Stimulated activated CD8-positive, alpha-beta memory T cell treated with anti-CD3 and anti-CD28 coated beads, Interleukin-7, amount 100 ng/mL, for 4 hours (primary cell): ENCODE data around the gene CD46.

Source experiments
- DNase-seq, 2 donors: peaks; one replicate each; pipeline ENCODE4 v3.0.0-alpha.2; 2020; ENCODE audit warnings: low read depth in 2 of 2

The CD46 gene

DNA sequence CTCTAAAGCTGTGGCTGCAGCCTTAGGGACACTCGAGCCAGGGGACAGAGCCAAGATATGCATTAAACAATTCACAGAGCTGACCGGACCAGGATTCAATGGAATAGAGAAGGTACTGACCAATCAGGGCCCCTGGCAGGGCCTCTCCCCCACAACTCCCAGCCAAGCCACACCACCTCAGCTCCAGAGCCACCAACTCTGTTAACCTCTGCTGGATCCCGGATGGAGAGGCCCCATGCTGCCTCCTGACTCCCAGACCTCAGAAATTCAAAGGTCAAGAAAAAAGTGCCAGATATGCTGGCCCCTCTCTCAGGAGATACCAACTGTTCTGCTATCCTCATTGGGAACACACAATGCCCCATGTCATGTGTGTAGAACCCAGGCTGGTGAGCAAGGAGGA is 62.1 kb downstream of the CD46 start:
- DNase-seq: no peak

DNA sequence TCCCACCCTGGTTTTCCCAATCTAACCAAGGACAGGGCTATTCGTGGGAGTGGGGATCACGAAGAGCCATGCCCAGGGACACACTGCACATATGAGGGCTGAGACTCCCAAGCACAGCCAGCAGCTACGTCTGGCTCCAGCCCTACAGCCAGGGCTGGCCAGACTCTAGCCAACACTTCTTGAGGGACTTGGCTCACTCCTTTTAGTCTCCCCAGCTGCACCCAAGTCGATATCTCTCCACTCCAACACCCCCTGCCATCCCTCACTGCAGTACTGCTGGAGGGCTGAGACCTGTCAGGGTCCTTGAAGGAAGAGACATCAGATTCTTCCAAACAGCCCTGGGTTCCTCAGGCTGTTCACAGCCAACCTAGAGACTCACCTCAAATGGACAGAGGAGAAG is 62.6 kb downstream of the CD46 start:
- no peak for DNase-seq

DNA sequence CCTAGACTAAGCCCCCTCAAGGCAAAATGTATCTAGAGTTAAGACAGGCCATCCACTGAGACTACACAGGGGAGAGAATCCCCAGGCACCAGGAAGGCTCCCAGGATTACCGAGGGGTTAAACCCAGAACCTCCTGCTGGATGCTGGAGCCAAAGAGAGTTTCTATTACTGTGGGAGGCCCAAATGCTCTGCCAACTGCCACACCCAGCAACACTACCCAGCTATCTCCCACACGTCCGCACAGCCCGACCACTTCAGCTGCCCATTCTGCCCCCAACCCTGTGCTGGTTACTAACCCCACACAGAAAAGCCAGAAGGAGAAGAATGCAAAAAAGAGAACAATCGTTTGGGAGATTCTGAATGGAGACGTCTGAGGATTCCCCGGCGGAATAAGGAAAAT is 63.6 kb downstream of the CD46 start:
- no peak for DNase-seq

DNA sequence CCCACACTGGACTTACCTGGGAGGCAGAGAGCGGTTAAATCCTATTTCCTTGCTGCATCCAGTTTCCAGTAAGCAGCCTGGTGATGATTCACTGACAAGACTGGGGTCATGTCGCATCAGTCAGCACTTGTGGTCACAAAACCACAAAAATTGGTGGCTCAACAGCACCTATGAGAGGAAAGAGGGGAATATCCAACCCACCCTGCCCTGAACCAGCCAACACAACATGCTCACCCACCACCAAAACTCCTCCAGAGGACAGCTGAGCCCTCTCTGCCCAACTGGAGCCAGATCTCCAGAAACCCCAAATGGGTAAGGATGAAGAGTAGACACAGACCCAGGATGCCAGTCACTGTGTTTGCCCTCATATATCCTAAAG is 64.0 kb downstream of the CD46 start:
- DNase-seq: peak in 1 of 2 donors; percentile 12

DNA sequence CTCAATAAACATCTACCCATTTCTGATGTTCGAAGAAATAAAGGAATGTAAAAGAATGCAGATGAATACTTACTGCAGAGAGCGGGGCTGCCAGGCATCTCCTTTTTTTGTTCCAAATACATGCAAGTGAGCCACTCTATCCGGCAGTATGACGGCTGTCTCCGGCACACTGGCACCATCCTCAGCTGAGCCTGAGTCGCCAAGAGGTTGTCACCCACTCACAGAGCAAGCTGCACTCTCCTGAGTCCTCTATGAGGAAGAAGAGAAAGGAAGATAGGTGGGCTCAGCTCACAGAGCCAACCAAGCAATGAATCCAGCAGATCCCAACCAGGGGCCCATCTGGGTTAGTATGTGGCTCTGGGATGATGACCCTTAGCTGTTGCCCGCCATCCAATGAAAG is 65.3 kb downstream of the CD46 start:
- DNase-seq: no peak

DNA sequence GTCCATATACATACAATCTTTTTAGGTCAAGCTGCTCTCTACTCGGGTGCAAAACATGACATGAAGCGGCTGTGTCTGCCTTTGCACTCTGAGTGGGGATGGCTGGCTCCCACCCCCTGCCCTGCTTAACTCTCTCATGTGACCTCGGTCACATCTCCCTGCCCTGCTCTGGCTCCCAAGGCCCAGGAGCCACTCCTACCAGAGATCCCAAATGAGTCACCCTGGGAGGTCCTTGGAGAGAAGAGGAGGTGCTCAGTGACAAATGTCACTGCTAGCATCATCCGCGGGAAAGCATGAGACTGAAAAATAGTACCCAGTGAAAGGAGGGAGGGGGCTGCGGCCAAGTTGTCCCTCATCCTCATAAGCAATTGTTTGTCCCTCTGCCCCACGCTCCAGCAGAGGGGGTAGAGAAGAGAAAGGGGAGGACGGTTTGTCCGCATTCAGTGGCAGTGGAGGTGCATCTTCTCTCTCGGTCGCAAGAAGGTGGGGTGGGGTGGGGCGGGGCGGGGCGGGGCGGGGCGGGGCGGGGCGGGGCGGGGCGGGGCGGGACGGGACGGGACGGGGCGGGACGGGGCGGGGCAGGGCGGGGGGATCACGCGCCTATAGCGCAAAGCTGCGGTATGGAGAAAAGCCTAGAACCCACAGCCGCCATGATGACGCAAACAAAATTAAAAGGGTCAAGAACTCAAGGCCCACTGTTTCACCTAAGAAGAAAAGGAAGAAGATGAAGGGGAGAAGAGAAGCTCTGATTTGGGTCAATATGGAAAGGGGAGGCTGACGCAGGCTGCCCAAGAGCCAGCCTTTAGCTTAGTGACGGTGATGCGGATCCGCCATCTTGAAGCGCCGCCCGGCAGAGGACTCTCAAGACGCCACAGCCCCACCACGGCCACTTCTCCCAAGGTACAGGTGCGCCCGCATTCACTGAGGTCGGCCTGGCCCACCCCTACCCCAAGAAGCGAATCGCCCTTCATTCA is 66.2 kb downstream of the CD46 start:
- DNase-seq: no peak

DNA sequence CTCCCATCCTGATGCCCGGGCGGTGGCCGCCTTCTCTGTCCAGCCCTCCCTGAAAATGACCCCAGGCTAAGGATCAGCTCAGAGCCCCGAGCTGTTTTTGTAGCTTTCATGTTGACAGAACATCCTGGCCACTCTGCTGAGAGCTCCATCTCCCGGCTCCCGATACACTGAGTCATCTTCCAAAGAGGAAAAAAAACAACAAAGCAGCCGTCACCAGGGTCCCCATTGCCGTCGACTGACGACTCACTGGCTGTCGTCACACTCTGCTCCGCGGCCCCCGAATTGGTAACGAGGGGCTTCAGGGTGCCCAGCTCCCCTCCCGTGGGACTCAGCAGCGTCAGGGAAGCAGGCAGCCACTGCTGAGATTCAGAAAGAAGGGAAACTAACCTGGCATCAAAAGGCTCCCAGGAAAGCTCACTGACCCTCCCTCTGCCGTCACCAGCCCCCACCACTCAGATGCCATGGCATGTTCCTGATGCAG is 67.2 kb downstream of the CD46 start:
- no peak for DNase-seq

DNA sequence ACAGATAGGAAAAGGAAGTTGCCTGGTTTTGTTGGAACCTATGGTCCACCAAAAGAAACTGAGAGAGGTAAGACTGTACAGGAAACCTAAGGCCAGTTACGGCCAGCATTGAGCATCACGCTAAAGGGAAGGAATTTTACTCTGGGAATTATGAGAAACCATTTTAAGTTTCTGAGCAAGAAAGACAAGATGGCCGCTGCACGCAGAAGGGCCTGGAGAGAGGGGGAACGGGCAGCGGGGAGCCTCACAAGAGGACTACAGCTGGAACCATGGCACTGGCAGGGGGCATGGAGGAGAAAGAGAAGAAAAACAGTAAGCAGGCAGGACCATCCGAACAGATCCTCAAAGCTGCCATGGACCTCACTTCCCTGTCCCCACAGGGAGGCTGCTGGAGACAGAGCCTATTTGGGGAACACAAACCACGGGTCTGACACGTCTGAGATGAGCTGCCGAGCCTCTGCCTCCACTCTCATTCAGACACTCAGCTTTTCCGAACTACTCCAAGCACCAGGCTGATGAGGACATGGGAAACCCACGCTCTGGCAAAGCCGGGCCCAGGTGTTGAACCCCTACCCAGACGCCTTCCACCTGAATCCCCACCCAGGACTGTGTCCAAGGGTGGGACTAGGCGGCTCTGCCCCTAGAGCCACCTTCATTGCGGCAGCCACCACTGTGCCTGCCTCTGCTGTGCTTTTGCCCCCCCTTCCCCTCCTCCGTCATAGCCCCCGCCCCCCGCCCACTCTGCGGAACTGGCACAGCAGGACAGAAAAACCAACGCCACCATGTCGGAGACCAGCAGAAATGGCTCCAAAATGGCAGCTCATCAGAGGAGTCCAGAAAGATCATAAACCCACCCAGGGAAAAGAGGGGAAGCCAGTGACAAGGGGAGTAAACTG is 69.0 kb downstream of the CD46 start:
- no peak for DNase-seq

DNA sequence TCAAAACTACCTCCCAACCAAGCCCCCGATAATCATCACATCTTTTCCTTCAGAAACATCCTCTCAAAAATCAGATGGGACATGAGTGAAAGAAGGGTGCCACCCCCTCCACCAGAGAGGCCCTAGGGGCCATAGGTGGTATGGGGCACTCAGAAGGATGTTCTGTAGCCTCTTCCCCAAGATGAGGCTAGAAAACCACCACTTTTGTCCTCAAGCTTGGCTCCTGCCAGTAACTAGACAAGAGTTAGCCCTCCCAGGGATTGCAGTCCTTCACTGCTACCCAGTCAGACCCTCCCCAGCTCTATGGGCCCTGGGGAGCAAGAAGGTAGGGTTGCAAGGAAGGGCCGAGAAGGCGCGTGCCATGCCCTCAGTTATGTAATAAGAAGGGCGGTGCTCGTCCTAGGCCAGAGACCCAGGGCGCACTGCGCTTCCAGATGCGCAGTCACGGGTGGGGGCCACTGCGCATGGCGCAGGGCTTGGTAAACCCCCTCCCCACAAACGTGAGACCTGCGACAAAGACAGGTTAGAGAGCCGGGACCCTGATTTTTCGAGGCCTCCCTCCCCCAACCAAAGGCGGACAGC is 69.7 kb downstream of the CD46 start:
- DNase-seq: no peak

DNA sequence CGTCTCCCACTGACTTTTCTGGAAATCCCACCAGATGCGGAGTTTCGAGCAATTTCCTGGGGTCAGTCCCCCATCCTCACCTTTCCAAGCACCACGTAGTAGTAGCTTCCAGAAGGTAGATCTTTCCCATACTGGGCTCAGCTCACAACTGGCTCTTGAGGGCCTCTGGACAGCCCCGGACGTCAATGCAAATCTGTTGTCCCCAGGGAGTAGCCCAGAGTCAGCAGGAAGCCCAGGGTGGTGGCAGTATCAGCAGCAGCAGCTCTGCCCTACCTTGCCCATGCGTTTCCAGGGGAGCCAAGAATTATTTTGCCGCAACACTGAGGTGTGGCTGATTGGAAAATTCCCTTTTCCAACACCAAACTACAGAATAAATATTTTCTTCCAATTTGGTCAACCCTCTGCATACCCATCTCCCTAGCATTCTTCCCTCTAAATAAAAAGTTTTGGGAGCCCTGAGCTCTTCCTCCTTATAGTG is 70.3 kb downstream of the CD46 start:
- DNase-seq: no peak

DNA sequence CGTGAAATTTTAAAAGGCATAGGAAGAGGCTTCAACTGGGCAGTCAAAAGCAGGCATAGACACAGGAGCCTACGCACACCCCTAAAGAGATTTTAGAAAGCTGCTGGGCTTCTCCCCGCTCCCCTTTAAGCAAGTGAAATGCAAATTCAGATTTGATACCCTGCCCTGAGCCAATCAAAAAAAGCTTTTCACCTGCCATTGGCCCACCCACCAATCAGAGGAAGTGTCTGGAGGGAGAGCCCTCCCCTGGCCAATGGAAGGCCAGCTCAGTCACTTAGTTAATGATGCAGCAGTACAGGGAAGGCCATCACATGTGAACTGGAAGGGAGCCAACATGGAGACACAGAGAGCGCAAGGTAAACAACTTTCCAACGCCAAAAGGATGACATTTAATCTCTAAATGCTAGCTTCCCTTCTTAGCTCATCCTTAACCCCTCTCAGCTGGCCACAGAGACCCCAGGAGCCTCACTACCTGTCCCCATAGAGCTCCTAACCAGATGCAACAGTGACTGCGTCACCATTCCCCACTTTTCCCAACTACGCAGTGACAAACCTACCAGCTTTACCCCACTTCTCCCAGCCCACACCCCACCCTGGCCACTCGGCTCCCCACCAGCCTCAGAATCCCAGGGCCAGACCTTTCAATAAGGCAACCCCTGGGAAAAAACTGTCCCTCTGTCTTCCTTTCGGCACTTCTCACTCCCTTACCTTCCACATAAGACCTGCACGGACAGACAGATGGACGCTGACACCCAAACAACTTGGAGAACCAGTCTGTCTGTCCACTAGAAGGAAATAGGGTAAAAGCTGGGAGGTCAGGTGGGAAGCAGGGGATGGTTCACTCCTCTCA is 71.0 kb downstream of the CD46 start:
- DNase-seq: peak; percentile 56 to 57

DNA sequence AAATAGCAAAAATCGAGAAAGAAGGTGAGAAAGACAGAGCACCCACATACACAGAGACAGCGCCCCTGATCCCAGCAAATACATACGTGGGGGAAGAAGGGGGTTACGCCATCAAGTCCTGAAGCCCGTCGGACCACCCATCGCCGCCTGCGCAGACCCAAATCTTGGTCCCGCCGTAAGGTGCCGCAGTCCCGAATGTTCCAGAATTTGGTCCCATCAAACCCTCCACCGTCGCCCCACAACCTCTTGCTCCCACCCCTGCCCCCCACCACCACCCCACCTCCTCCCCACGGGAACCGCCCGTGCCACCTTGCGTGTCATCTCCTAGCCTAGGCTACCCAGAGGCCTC is 71.7 kb downstream of the CD46 start:
- DNase-seq: no peak

DNA sequence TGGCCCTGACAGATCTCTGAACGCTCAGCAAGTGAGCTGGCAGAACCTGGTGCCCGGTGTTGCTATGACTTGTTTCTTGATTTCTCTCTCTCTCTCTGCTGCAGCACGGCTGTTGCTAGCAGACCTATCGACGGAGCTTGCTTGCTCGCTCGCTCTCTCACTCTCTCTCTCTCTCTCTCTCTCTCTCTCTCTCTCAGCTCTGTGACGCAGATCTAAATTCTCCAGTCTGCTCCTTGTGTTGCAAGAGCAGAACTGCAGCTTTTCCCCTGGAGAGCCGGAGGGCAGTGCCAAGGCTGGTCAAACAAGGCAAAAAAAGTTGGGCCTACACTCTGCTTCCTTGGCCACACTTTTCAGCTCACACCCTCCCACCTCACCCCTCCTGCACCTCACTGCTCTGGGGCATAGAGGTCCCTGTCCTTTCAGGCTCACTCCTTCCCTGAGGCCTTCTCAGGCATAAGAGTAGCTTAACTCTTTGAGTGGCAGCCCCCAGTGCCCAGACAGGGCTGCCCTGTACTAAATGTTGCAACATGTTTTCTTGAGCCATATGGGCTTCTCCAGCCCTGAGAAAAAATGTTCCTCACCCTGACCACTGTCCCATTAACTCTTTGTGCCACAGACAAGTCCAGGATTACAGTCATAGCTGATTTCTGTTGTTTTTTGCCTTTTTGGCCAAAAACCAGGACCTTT is 72.2 kb downstream of the CD46 start:
- peak; percentile 47 to 55 for DNase-seq

DNA sequence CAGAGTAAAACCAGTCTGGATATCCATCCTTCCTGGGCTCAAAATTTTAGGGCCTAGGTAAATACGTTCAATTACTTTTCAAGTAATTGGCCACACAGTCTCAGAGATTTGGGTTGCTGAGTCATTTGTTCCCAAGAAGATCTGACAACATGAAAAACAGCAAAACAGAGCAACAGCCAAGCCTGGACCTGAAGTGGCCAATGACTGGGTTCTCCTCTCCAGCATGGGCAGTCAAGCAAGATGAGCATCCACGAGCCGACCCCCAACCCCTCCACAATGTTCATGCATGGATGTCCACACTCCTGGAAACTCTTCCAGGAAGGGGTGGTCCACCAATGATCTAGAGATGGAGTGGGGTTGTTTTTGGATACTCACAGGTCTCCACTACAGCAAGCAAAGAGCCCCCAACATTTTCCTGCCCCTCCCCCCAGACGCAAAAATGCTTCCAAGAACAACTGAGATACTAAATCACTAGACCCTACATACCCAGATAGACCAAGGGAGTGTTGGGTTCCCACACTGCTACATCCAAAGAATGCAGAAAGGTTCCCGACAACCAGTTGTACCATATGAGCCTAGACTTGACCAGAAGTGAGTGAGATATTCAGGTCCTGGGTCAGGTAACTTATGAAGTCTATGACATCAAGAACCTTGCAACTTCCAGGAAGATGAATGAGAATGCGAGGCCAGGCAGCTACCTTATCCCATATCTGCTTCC is 73.0 kb downstream of the CD46 start:
- no peak for DNase-seq

DNA sequence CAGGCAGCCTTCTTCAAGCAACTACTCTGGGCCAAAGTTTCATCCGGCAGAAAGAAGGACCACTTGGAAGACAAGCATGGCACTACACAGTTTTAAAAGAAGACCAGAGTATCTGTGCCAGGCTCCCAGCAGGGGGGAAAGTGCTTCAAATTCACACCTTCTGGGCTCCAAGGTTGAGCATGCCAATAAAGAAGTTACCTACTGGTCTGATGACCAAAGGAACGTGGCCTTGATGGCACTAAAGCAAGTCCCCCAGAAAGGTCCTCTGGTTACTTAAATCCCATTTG is 73.5 kb downstream of the CD46 start:
- DNase-seq: no peak

DNA sequence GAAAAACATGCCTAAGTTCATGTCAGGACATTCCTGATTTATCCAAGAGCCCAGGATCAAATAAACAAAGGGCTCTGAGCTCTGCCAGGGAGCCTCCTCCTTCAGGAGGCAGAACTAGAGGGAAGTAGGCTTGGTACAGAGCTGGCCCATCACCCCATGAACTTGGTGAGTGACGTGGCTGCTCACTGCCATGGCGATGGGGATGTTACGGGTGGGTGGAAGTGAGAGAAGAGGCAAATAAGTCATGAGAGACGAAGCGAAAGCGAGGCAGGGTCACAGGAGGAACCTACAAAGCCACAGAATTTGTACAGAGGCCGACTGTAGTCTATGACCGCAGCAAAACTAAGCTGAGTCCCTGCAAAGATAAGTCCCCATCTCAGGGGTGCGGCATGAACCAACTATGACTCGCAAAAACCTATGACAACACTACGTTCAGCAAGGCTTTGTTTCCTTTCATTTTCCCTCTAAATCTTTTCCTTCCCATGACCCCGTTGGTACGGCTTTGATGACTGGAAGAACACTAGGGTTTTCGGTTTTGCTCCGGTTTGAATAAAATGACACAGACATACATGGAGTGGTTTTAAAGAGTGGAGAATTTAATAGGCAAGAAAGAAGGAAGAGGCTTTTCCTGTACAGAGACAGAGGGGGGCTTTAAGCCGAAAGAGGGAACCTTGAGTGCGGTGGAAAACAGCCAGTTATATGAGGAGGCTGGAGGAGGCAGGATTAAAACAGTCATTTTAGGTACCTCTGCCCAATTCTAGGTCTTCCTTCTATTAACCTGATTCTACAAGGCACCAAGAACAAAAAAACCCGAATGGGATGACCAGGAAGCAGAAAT is 74.1 kb downstream of the CD46 start:
- peak; percentile 79 to 80 for DNase-seq

DNA sequence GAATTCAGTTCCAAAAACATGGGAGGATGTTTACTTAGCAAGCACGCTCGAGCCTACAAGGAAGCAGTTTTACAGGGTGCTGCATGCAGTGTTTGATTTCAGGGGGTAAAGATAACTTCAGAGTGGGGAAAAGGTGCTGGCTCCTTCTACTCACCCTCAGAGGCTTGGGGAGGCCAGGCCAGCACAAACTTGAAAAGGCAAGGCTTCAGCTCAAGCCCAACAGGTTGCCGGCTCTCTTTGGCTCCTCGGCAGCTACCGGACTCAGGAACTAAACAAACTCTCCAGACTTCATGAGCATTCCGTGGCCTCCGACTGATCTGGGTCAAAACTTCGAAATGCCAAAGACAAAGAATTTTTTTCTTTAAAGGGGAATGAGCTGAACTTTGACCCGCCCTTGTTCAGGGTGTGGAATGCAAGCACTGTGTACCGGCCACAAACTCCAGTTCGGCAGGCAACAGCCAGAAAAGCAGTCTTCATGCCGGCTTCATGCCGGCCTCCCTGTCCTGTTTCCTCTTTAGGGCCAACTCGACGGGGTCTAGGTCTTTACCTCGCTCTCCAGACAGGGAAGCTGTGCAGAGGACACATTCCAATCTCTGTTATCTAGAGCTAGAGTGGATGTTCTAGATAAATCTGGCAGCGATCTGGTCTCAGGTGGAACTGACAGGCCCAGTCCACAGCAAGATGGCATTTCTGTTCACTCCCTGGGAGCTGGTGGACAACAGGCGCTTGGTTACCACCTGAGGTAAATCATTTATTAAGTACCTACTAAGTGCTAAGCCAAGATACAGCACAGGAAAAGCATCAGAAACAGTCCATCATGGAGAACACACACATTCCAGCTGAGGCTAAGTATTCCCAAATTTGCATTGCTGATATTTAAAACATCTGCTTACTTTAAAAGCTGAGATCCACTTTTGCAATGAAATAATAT is 75.0 kb downstream of the CD46 start:
- no peak for DNase-seq

DNA sequence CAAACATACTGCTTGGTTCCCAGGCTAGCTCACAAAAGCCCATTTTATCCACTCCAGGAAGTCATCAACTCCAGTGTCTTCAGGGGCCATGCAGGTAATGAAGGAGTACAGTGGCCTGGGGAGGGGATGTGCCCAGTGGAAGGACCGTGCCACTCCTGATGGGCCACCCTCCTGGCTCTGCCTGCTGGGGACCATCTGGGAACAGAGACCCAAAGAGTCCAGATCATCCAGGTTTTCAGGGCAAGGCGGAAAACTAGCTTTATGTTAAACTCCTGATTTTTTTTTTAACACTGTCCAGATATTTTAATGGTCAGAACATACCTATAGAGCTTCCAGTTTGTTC is 75.6 kb downstream of the CD46 start:
- no peak for DNase-seq
